DMS153 treated with DMSO at 0.1 percent for 48 hours (cell line): Measurements from ENCODE around the gene CNOT10.

Experiments used
- DNase-seq: peaks from one replicate; lab custom pipeline; 2025; ENCODE audit not compliant: unreplicated experiment; lab: John Stamatoyannopoulos, UW

The CNOT10 gene

DNA sequence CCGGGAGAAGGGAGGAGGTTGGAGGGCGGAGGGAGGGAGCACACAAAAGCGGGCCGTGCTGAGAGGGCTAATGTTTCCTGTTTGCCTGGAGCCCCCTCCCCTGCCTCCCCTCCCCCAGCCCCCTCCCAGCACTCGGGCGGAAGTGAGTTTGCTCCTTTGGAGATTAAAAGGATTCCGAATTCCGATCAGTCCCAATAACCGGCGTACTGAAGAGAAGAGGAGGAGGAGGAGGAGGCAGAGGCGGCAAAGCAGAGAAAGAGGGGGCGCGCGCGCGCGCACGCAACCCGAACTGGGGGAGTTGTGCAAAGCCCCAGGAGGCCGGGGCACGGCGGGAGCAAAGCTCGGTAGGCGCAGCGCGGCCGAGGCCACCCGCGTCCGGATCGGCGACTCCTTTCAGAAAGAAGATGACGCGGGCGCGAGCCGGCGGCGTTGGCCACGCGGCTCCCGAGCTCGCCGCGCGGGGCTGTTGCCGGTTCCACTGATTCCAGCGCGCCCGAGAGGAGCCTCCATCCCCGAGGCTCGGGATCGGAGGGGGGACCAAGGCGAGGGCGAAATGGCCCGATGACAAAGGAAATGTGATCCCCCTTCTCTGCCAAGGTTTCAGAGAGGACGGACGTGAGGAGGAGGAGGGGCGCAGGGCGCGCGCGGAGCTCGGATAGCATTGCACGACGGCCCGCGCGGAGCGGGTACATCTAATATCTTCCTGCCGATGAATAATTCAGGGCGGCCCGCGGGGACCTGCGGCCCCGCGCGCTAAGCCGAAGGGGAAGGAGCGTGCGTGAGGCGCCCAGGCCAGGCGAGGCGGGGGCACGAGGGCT is 131.7 kb downstream of the CNOT10 start:
- no peak for DNase-seq

DNA sequence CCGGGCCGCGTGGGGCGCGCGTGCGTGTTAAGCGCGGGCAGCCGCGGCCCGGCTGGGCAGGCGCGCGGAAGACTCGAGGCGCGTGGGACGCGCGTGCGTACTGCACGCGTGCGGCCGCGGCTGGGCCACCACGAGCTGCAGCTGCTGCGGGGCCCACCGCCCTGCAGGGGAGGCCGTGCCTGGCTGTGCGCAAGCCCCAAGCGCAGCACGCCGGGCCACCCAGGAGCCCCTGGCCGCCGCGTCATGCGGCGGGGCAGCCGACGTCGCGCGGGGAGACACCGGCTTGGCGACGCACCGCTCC is 132.2 kb downstream of the CNOT10 start:
- no peak for DNase-seq

DNA sequence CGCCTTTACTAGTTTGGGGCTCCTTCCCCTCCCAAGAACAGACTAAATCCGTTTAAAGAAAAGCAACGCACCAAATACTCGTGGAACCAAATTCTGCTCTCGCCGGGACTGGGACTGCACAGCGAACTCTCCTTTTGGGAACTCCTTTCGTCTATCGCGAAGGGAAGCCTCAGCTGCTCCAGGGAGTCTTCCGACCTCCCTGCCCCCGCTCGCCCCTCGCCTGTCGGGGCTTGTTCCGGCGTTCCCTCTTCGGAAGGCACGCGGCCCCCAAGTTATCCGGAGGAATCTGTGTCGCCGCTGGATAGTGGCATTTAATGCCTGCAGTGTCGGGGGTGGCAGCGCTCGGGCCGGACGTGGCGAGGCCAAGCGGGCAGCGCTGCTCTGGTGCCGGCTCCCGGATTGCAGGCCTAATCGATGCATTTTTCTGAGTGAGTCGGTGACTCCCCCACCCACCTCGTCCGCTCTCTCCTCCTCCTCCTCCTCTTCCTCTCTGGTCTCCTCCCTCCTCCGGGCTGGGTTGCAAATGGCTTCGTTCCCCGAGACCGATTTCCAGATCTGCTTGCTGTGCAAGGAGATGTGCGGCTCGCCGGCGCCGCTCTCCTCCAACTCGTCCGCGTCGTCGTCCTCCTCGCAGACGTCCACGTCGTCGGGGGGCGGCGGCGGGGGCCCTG is 132.7 kb downstream of the CNOT10 start, which contains the start of gene TRIM71:
TRIM71 (plus strand) TSS at position 440 of the 671 bp plus-strand sequence; CDS start at position 524, 84 bp downstream.
- no peak for DNase-seq

DNA sequence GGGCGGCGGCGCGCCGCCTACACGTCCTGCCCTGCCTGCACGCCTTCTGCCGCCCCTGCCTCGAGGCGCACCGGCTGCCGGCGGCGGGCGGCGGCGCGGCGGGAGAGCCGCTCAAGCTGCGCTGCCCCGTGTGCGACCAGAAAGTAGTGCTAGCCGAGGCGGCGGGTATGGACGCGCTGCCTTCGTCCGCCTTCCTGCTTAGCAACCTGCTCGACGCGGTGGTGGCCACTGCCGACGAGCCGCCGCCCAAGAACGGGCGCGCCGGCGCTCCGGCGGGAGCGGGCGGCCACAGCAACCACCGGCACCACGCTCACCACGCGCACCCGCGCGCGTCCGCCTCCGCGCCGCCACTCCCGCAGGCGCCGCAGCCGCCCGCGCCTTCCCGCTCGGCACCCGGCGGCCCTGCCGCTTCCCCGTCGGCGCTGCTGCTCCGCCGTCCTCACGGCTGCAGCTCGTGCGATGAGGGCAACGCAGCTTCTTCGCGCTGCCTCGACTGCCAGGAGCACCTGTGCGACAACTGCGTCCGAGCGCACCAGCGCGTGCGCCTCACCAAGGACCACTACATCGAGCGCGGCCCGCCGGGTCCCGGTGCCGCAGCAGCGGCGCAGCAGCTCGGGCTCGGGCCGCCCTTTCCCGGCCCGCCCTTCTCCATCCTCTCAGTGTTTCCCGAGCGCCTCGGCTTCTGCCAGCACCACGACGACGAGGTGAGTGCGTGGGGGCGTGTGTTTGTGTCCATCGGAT is 133.4 kb downstream of the CNOT10 start:
- no peak for DNase-seq

DNA sequence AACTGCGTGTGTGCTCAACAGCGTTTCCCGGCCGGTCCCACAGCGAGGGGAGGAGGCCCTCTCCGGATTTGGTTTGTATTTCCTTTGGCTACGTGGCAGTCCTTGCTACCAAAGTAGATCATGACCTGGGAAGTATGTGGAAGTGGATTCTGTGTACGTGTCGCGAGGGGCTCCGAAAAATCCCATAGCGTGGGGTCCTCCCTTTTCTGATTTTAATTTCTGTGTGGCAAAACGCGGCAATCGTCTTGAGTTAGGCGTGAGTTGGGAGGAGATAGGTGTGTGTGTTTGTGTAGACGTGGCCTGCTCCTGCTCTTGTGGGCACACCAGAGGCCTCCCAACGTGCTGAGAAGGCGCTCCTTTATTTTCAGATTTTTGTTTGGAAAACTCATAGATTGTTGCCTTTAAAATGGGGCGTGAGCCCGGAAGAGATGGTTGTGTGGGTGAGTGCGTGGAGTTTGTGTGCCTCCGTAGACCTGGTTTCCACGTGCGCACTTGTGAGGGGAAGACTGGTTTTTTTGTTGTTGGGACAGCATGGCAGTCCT is 134.1 kb downstream of the CNOT10 start:
- no peak for DNase-seq

DNA sequence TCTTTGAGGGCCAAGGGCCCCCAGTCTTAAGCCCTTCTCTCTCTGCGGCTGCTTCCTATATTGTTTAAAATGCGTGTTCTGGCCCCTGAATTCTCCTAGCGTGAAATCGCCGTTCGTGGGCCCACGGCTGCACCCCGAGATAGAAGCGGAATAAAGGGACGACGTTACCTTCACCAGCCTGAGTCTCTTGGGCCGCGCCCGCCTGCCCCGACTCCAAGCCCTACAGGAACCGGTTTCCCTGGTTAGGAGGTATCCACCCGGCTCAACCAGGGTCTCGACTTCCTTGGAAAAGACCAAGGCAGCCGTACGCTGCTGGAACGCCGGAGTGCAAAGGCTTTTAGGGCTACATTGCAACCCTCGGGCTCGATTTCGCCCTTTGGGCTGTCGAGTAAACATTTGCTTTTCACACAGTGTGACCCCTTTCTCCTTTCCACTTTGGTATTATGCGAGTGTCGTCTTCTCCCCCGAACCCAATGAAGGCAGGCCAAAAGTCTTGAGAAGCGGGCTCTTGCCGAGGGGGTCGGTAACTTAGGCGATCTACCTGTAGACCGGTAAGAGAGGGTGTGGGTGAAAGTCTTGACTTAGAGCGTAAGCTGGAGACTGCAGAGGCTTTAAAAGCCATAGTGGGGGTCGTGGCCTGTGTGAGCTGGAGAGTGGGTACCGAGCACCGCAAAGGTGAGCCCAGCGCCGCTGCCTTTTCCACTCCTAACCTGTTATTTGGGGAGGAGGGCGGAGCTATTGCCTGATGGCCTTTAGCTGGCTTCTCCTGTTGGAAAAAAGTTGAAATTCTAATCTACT is 134.8 kb downstream of the CNOT10 start:
- DNase-seq, result no peak

DNA sequence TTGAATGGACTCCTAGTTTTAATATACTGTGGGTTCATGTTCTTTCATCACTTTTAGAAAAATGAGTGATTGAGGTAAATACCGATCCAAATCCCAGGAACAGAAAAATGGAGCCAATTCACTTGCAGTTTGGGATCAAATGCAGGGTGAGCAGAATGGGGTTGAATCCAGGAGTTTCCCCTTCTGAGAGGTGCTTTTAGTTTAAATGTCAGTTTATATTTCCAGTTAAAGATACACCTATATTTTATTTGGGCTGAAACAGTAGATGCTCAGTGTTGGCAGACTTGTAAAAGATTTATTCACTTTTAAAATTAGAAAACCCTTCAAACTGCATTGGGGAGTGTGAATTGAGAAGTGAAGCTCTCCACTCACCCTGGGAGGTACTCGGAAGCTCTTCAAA is 135.4 kb downstream of the CNOT10 start:
- no peak for DNase-seq

DNA sequence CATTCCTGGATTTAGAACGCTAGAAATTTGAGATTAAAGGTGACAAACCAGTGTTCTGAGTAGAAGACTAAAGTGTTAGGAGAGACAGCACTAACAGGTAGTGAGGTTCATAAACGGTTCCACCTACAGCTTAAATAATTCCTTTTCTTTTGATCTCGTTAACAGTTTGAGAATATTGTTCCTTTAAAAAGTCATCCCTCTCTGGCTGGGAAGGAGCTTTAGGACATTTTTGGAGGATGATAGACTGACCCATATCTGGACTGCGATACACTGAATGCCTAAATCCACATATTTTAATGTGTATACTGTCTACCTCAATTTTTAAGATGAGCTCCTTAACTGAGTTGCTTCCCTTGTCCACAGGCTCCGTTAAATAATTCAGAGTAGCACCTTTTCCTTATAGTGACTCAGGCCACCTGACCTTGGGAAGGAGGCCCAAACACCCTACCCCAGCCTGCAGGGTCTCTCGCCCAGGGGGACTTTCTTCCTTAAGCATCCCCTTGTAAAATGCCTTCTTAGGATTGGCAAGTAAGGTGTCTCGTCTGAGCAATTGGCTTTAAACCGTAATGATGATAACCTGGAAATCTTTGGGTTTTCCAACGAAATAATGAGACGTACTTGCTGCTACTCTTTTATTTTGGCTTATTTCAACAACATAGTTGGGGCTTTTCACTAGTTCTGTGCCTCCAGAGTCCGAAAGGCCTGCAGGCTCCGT is 136.1 kb downstream of the CNOT10 start:
- no peak for DNase-seq

DNA sequence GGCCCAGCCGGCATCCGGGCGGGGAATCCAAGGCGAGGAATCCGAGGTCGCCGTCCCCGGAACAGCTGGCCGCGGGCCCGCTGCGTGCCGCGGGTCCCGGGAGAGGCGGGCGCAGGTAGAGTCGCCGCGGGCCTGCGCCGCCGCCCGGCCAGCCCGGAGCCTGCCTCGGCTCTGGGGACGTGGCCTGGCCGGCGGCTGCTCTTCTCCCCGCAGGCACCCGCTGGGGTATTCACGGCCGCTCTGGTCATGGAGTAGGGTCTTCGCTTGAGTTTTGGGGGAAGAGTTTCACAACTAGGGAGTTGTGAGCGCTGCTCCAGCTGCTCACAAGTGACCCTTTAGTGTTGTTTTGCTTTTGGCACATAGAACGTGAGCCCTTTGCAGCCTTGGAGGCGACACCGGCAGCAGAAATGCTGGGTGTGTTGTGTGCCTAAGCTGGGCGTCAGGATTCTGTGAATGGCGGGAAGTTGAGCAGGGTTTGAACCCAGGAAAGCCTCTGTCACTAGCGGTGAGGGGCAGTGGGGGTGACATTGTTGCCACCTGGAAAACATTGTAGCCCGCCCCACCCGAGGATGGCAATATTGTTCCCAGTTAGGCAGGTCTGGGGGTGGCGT is 136.8 kb downstream of the CNOT10 start:
- no peak for DNase-seq

DNA sequence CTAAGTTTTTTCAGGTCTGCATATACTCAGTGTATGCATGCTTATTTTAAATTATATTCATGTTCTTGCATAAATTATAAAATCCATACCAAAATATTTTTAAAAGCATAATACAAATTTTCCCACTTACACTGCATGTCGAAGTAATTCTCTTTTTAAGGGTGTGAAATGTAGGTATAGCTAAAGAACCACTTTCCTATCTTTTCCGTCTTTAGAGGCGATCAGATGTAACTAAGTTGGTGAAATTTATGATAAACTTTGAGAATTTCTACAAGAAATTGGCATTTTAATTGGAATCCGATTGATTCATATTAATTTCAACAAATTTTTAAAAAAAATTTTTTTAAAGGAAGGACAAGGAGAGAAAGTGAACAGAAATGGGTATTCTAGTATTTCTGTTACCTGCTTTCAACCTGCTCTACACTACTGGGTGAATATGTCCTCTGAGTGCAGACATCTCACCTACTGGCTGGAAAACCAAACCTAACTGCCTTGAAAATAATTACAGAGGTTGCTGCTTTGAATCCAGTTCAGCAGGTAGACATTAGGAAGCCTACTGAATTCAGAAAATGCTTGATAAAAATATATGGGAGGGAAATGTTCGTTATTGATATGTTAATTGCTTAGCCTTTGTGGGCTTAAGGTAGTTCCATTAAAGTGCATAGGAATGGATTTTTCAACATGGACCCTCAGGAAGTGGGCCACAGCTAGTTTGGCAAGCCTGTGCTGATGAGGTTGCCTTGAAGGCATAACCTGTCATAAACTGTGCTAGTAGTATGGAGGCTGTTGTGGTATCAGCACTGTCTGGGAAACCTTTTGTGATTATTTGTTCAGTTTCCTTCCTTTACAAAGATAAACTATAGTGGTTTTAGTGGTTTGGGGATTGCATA is 137.9 kb downstream of the CNOT10 start:
- no peak for DNase-seq
